Astrocyte (in vitro differentiated cells and primary cell): ENCODE results near the gene CDKN2B-AS1. TPM values are rescaled to one million over a fixed set of nuclear protein-coding genes. Genes with fewer than 3 reads are reported as not detected.

Experiments
- DNase-seq: peaks from one replicate; pipeline ENCODE4 v3.0.0-alpha.2; 2010; ENCODE audit warnings: low read depth
- FAIRE-seq: peaks from 2 replicates; lab custom pipeline; 2011; peaks lifted over from hg19 to GRCh38; lab: Jason Lieb, UNC
- H2AFZ ChIP-seq: 2 replicates; pipeline ENCODE4 v1.6.0; 2012; ENCODE audit warnings: low read depth, low read length, inconsistent platforms
- H3K27ac ChIP-seq: 2 replicates; pipeline ENCODE4 v1.5.1; 2011; ENCODE audit warnings: low read depth, low read length, inconsistent platforms
- H3K27me3 ChIP-seq: 2 replicates; pipeline ENCODE4 v1.6.0; 2011; ENCODE audit warnings: low read length, inconsistent platforms; ENCODE audit not compliant: insufficient read depth
- H3K36me3 ChIP-seq: 2 replicates; pipeline ENCODE4 v1.5.1; 2011; ENCODE audit warnings: low read length, inconsistent platforms; ENCODE audit not compliant: insufficient read depth
- H3K4me1 ChIP-seq: 2 replicates; pipeline ENCODE4 v1.5.1; 2011; ENCODE audit warnings: low read length, inconsistent platforms; ENCODE audit not compliant: insufficient read depth
- H3K4me2 ChIP-seq: 2 replicates; pipeline ENCODE4 v1.6.0; 2012; ENCODE audit warnings: low read length, inconsistent platforms
- H3K4me3 ChIP-seq: 2 replicates; pipeline ENCODE4 v1.5.1; 2011; ENCODE audit warnings: low read depth, mild to moderate bottlenecking, low read length, inconsistent platforms; ENCODE audit not compliant: insufficient read depth
- H3K79me2 ChIP-seq: 2 replicates; pipeline ENCODE4 v1.6.0; 2012; ENCODE audit warnings: mild to moderate bottlenecking, low read length, inconsistent platforms; ENCODE audit not compliant: insufficient read depth
- H3K9ac ChIP-seq: 2 replicates; pipeline ENCODE4 v1.6.0; 2012; ENCODE audit warnings: mild to moderate bottlenecking, low read length, inconsistent platforms
- H3K9me3 ChIP-seq: 2 replicates; pipeline ENCODE4 v1.5.1; 2012; ENCODE audit warnings: low read depth, mild to moderate bottlenecking, low read length, inconsistent platforms; ENCODE audit not compliant: insufficient read depth
- H4K20me1 ChIP-seq: 2 replicates; pipeline ENCODE4 v1.6.0; 2012; ENCODE audit warnings: low read length, inconsistent platforms; ENCODE audit not compliant: insufficient read depth
- H3K27ac Mint-ChIP-seq: one replicate; pipeline ENCODE4 v1.8.0; 2021; ENCODE audit warnings: mild to moderate bottlenecking, mixed read lengths; ENCODE audit not compliant: unreplicated experiment
- H3K27me3 Mint-ChIP-seq: one replicate; pipeline ENCODE4 v1.8.0; 2021; ENCODE audit warnings: low read depth, mixed read lengths; ENCODE audit not compliant: unreplicated experiment
- H3K36me3 Mint-ChIP-seq: one replicate; pipeline ENCODE4 v1.8.0; 2021; ENCODE audit warnings: low read depth, mixed read lengths; ENCODE audit not compliant: unreplicated experiment
- H3K4me1 Mint-ChIP-seq: one replicate; pipeline ENCODE4 v1.8.0; 2021; ENCODE audit warnings: low read depth, mixed read lengths; ENCODE audit not compliant: unreplicated experiment
- H3K4me3 Mint-ChIP-seq: one replicate; pipeline ENCODE4 v1.8.0; 2021; ENCODE audit warnings: mild to moderate bottlenecking, moderate library complexity, mixed read lengths; ENCODE audit not compliant: unreplicated experiment
- H3K9me3 Mint-ChIP-seq: one replicate; pipeline ENCODE4 v1.8.0; 2021; ENCODE audit warnings: mild to moderate bottlenecking, mixed read lengths; ENCODE audit not compliant: unreplicated experiment
- EZH2 ChIP-seq: IDR thresholded peaks from 2 replicates; pipeline ENCODE4 v1.6.1; 2012; ENCODE audit warnings: mild to moderate bottlenecking, low read length, inconsistent platforms; ENCODE audit not compliant: insufficient read depth
- total RNA-seq: library from RNA; stranded (reverse); gene quantifications from 2 replicates; pipeline ENCODE4 v1.2.1, GENCODE V29; 2021
- TF ChIP-seq, protein P1 (sequence below): IDR thresholded peaks from 2 replicates; pipeline ENCODE4 v1.5.1; 2011; ENCODE audit warnings: low read depth, mild to moderate bottlenecking, inconsistent platforms, low read length, moderate library complexity; ENCODE audit not compliant: insufficient read depth

Gene CDKN2B-AS1
- total RNA-seq, 1 donor from 2014 or later: 2.3 TPM

DNA sequence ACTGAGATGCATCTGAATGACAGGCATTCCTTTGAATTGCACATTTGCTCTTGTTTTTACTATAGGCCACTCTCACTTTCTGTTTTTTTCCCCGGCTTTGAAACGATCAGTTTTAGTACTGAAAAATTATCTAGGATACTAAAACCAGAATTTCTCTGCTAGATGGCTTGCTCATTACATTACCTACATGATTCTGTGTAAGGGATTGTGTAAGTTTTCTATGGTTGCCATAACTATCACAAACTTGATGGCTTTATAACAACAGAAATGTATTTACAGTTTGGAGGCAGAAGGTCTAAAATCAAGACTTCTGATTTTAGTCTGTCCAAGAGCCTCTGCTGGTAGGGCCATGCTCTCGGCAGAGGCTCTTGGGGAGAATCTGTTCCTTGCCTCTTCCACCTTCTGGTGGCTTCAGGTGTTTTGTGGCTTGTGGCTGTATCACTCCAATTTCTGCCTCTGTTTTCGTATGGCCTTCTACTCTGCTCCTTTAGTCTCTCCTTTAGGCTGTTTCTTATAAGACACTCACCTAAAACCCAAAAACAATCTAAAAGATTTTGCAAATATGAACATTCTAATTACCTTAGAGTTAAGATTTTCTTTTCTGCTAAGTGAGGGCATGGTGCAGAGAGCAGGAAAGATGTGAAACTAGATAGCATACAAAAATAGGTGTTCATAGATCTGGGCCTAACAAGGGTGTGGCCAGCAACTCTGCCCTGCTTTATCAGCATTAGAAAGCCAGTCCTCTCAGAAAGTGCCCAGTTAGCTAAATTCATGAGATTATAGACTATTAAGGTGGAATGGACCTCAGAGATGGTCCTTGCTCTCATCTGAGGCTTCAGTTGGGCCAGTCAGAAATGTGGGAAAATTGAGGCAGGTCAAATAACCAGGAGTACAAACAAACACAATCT lies 107.8 kb downstream of the CDKN2B-AS1 start:
- peaks cover 58% of the 10 kb centered on the region for H3K4me1 Mint-ChIP-seq
- H3K4me1 ChIP-seq: peaks cover 48% of the 10 kb centered on the region
- no peak overlapping the region for H2AFZ ChIP-seq
- H3K4me2 ChIP-seq: peak overlapping the region; percentile 24
- no peaks in the 10 kb centered on the region for H3K36me3 ChIP-seq
- H3K9ac ChIP-seq: peak overlapping the region; percentile 75
- H3K27ac ChIP-seq: peak overlapping the region; percentile 98
- TF ChIP-seq, protein P1, sequence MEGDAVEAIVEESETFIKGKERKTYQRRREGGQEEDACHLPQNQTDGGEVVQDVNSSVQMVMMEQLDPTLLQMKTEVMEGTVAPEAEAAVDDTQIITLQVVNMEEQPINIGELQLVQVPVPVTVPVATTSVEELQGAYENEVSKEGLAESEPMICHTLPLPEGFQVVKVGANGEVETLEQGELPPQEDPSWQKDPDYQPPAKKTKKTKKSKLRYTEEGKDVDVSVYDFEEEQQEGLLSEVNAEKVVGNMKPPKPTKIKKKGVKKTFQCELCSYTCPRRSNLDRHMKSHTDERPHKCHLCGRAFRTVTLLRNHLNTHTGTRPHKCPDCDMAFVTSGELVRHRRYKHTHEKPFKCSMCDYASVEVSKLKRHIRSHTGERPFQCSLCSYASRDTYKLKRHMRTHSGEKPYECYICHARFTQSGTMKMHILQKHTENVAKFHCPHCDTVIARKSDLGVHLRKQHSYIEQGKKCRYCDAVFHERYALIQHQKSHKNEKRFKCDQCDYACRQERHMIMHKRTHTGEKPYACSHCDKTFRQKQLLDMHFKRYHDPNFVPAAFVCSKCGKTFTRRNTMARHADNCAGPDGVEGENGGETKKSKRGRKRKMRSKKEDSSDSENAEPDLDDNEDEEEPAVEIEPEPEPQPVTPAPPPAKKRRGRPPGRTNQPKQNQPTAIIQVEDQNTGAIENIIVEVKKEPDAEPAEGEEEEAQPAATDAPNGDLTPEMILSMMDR: no peak
- no peak for TF ChIP-seq EZH2
- no peaks in the 10 kb centered on the region for H3K27me3 ChIP-seq
- H3K79me2 ChIP-seq: no peaks in the 10 kb centered on the region
- H3K9me3 ChIP-seq: no peaks in the 10 kb centered on the region
- no peaks in the 10 kb centered on the region for H4K20me1 ChIP-seq
- DNase-seq: no peak
- H3K36me3 Mint-ChIP-seq: no peaks in the 10 kb centered on the region
- H3K4me3 ChIP-seq: no peak overlapping the region
- peak overlapping the region; percentile 97 for H3K27ac Mint-ChIP-seq
- peak; percentile 66 for FAIRE-seq
- H3K4me3 Mint-ChIP-seq: no peak overlapping the region
- no peaks in the 10 kb centered on the region for H3K27me3 Mint-ChIP-seq
- H3K9me3 Mint-ChIP-seq: peaks cover 2% of the 10 kb centered on the region

DNA sequence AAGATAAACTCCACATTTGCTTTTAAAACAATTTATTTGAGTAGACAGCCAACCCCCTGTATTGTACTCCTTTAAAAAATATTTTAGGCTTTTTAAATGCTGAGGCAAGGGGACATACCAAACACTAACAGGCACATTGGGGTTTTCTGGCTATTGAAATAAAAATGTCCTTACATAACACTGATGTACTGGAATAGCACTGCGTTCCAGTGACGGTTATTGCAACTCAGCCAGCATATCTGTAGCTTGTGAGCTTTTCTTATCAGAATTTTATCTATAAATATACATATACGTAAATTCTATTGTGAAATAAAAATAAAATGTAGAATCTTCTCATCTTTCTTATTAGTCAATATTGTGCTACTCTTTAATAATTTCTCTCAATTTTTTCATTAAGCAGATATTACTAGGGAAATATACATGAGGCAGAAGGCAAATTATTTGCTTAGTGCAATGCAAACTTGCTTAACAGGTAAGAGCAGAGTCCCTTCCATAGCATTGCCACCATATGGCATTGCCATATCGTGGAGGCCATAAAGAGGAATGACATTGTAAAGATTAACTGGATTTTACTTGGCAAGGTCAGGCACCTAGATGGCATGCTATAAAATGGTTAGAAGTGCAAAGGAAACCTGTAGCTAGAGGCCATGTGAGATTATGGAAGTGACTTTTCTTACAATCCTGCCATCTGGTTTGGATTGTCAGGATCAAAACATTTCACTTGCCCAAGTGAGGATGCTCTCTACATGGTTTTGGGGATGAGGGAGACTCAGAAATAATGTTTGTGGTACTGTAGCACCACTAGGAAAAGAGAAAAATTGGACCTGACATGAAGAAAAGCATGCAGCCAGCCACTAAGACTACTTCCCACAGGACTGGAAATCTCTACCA lies 109.3 kb downstream of the CDKN2B-AS1 start:
- H3K27me3 ChIP-seq: no peaks in the 10 kb centered on the region
- peak overlapping the region; percentile 49 for H3K4me2 ChIP-seq
- peaks cover 42% of the 10 kb centered on the region for H3K4me1 ChIP-seq
- H3K36me3 ChIP-seq: no peaks in the 10 kb centered on the region
- H3K79me2 ChIP-seq: no peaks in the 10 kb centered on the region
- no peaks in the 10 kb centered on the region for H3K9me3 ChIP-seq
- Mint-ChIP-seq H3K27ac (peak overlapping the region; percentile 97), H3K9me3 (peaks cover 1% of the 10 kb centered on the region), H3K27me3 (no peaks in the 10 kb centered on the region), H3K4me1 (peaks cover 60% of the 10 kb centered on the region), H3K36me3 (no peaks in the 10 kb centered on the region), H3K4me3 (no peak overlapping the region)
- TF ChIP-seq, protein P1: no peak
- TF ChIP-seq EZH2: no peak
- H3K27ac ChIP-seq: peak overlapping the region; percentile 98
- peak; percentile 95 for DNase-seq
- FAIRE-seq: peak; percentile 26
- peak overlapping the region; percentile 77 for H3K9ac ChIP-seq
- H4K20me1 ChIP-seq: no peaks in the 10 kb centered on the region
- no peak overlapping the region for H2AFZ ChIP-seq
- H3K4me3 ChIP-seq: no peak overlapping the region
